HepG2 (cell line): Measurements from ENCODE around the gene GPA33. TPM values are rescaled to one million over a fixed set of nuclear protein-coding genes. Genes with fewer than 3 reads are reported as not detected.

Source experiments
- CTCF ChIP-seq: sonication (generic); formaldehyde crosslinking; IDR thresholded peaks from 2 replicates; pipeline ENCODE4 v1.5.0; 2020; ENCODE audit warnings: mild to moderate bottlenecking, missing genetic modification reagents, moderate library complexity
- ETV5 ChIP-seq: IDR thresholded peaks from 2 replicates; pipeline ENCODE4 v1.6.1; 2018; ENCODE audit warnings: missing biosample characterization, missing genetic modification reagents, inconsistent platforms, borderline replicate concordance
- FOXC1 ChIP-seq: sonication (generic); formaldehyde crosslinking; IDR thresholded peaks from 2 replicates; pipeline ENCODE4 v1.8.0; 2022; ENCODE audit warnings: mild to moderate bottlenecking, missing genetic modification reagents, borderline replicate concordance
- NCOA2 ChIP-seq: sonication (generic); formaldehyde crosslinking; IDR thresholded peaks from 2 replicates; pipeline ENCODE4 v1.8.0; 2022; ENCODE audit warnings: inconsistent platforms
- NFATC3 ChIP-seq: sonication (generic); formaldehyde crosslinking; IDR thresholded peaks from 2 replicates; pipeline ENCODE4 v1.5.1; 2020; ENCODE audit warnings: mild to moderate bottlenecking, missing genetic modification reagents
- NFE2L2 ChIP-seq: fragments of 150-350 bp; IDR thresholded peaks from 2 replicates; pipeline ENCODE4 v1.6.1; 2014; ENCODE audit warnings: low read length
- POLR2G ChIP-seq: fragments of 200-400 bp; formaldehyde crosslinking; IDR thresholded peaks from 2 replicates; pipeline ENCODE4 v1.6.1; 2018; ENCODE audit warnings: mild to moderate bottlenecking, low read depth, low read length, moderate library complexity
- SIX4 ChIP-seq: sonication (generic); formaldehyde crosslinking; IDR thresholded peaks from 2 replicates; pipeline ENCODE4 v1.4.0; 2020; ENCODE audit warnings: missing genetic modification reagents
- SKI ChIP-seq: fragments of 450-650 bp; IDR thresholded peaks from one replicate; pipeline ENCODE4 v1.6.1; 2018; ENCODE audit warnings: mild to moderate bottlenecking; ENCODE audit not compliant: partially characterized antibody
- SMARCE1 ChIP-seq: fragments of 450-650 bp; IDR thresholded peaks from 2 replicates; pipeline ENCODE4 v1.6.1; 2017; ENCODE audit warnings: borderline replicate concordance
- SPEN ChIP-seq: sonication (generic); formaldehyde crosslinking; IDR thresholded peaks from 2 replicates; pipeline ENCODE4 v1.5.1; 2020; ENCODE audit warnings: low read depth, mild to moderate bottlenecking, missing genetic modification reagents
- UBTF ChIP-seq: sonication (generic); formaldehyde crosslinking; IDR thresholded peaks from 2 replicates; pipeline ENCODE4 v1.4.0; 2020; ENCODE audit warnings: mild to moderate bottlenecking, missing genetic modification reagents
- XRCC5 ChIP-seq: fragments of 200-400 bp; formaldehyde crosslinking; optimal IDR thresholded peaks from 2 replicates; pipeline ENCODE3; 2017; ENCODE audit warnings: mild to moderate bottlenecking, low read length
- ZFY ChIP-seq: sonication (generic); formaldehyde crosslinking; IDR thresholded peaks from 2 replicates; pipeline ENCODE4 v1.4.0; 2020; ENCODE audit warnings: missing genetic modification reagents
- ZMYM4 ChIP-seq: sonication (generic); formaldehyde crosslinking; IDR thresholded peaks from 2 replicates; pipeline ENCODE4 v1.8.1; 2023; ENCODE audit warnings: mild to moderate bottlenecking, missing genetic modification reagents
- ZNF552 ChIP-seq: sonication (generic); formaldehyde crosslinking; IDR thresholded peaks from 2 replicates; pipeline ENCODE4 v1.9.0; 2022; ENCODE audit warnings: missing genetic modification reagents, mild to moderate bottlenecking, borderline replicate concordance
- ZNF75D ChIP-seq: sonication (generic); formaldehyde crosslinking; IDR thresholded peaks from 2 replicates; pipeline ENCODE4 v1.8.1; 2023; ENCODE audit warnings: missing genetic modification reagents, mild to moderate bottlenecking, borderline replicate concordance
- polyA plus RNA-seq, 8 experiments: library from polyadenylated mRNA; depleted of rRNA in 3 of 8; stranded (reverse) in 7 of 8; unstranded in 1 of 8; fragments of >200 nt; fragmentation: Illumina TruSeq in 4 of 8; extraction: Trizol in 4 of 8; gene quantifications; 2 replicates each; pipeline versions ENCODE4 v1.2.1 to v1.2.3, GENCODE V29; 2011 to 2016; ENCODE audit warnings: low read depth in 4 of 8, missing spikeins in 1 of 8, mixed read lengths in 1 of 8; ENCODE audit not compliant: insufficient read depth in 1 of 8
- total RNA-seq, 5 experiments: library from RNA; depleted of rRNA; stranded (reverse); fragments of >200 nt; fragmentation: Illumina TruSeq; extraction: Trizol; gene quantifications; 2 replicates each; pipeline ENCODE4 v1.2.3, GENCODE V29; 2016; ENCODE audit warnings: low read depth in 1 of 5
- TF ChIP-seq, protein P1 (sequence below): sonication (generic); formaldehyde crosslinking; IDR thresholded peaks from 2 replicates; pipeline ENCODE4 v1.8.0; 2022; ENCODE audit warnings: low read depth, missing genetic modification reagents
- TF ChIP-seq, protein P2 (sequence below), 2 experiments: sonication (generic) in 1 of 2; formaldehyde crosslinking in 1 of 2; IDR thresholded peaks; 2 replicates each; pipeline versions ENCODE4 v1.4.0 to v1.6.1; 2018 to 2020; ENCODE audit warnings: missing genetic modification reagents in 2 of 2, borderline replicate concordance in 1 of 2, low read depth in 1 of 2, mild to moderate bottlenecking in 1 of 2, missing biosample characterization in 1 of 2
- TF ChIP-seq, protein P3 (sequence below): sonication (generic); formaldehyde crosslinking; IDR thresholded peaks from 2 replicates; pipeline ENCODE4 v1.5.1; 2020; ENCODE audit warnings: mild to moderate bottlenecking, moderate library complexity, missing genetic modification reagents

Gene GPA33
- total and polyA plus RNA-seq, 2 of the 13 experiments (the other 11 are each of a cell fraction or from before 2014, with no cell fraction given) = not detected

- 0 out of 2 replicates have a peak, but pooled peaks have one; percentile 25 for TF ChIP-seq NFE2L2
- TF ChIP-seq SIX4 (CRISPR knock-in tag) = no peak
- TF ChIP-seq, protein P1, sequence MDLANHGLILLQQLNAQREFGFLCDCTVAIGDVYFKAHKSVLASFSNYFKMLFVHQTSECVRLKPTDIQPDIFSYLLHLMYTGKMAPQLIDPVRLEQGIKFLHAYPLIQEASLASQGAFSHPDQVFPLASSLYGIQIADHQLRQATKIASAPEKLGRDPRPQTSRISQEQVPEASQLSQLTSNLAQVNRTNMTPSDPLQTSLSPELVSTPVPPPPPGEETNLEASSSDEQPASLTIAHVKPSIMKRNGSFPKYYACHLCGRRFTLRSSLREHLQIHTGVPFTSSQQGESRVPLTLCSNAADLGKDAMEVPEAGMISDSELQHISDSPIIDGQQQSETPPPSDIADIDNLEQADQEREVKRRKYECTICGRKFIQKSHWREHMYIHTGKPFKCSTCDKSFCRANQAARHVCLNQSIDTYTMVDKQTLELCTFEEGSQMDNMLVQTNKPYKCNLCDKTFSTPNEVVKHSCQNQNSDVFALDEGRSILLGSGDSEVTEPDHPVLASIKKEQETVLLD = no peak
- no peak for TF ChIP-seq POLR2G
- TF ChIP-seq XRCC5 = peak; percentile 29
- TF ChIP-seq FOXC1 (CRISPR knock-in tag) = no peak
- no peak for TF ChIP-seq ZNF75D (CRISPR knock-in tag)
- TF ChIP-seq CTCF (CRISPR knock-in tag) = peak; percentile 89
- 0 out of 2 replicates have a peak, but pooled peaks have one; percentile 30 for TF ChIP-seq ZMYM4 (CRISPR knock-in tag)
- 0 out of 2 replicates have a peak, but pooled peaks have one; percentile 20 for TF ChIP-seq ZFY (CRISPR knock-in tag)
- TF ChIP-seq NCOA2 (CRISPR knock-in tag) = no peak
- TF ChIP-seq, protein P2, sequence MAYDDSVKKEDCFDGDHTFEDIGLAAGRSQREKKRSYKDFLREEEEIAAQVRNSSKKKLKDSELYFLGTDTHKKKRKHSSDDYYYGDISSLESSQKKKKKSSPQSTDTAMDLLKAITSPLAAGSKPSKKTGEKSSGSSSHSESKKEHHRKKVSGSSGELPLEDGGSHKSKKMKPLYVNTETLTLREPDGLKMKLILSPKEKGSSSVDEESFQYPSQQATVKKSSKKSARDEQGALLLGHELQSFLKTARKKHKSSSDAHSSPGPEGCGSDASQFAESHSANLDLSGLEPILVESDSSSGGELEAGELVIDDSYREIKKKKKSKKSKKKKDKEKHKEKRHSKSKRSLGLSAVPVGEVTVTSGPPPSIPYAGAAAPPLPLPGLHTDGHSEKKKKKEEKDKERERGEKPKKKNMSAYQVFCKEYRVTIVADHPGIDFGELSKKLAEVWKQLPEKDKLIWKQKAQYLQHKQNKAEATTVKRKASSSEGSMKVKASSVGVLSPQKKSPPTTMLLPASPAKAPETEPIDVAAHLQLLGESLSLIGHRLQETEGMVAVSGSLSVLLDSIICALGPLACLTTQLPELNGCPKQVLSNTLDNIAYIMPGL (CRISPR knock-in tag; IDR thresholded peaks at IDR 0.05; ENCODE audit: borderline replicate concordance in 1 of 2, low read depth in 1 of 2) = 0 out of 4 replicates have a peak, but pooled peaks of 1 of the 2 experiments have one; percentile 23
- TF ChIP-seq SPEN (CRISPR knock-in tag) = no peak
- no peak for TF ChIP-seq SMARCE1
- TF ChIP-seq ZNF552 (CRISPR knock-in tag) = no peak
- TF ChIP-seq NFATC3 (CRISPR knock-in tag) = no peak
- TF ChIP-seq SKI = no peak
- no peak for TF ChIP-seq UBTF (CRISPR knock-in tag)
- TF ChIP-seq, protein P3, sequence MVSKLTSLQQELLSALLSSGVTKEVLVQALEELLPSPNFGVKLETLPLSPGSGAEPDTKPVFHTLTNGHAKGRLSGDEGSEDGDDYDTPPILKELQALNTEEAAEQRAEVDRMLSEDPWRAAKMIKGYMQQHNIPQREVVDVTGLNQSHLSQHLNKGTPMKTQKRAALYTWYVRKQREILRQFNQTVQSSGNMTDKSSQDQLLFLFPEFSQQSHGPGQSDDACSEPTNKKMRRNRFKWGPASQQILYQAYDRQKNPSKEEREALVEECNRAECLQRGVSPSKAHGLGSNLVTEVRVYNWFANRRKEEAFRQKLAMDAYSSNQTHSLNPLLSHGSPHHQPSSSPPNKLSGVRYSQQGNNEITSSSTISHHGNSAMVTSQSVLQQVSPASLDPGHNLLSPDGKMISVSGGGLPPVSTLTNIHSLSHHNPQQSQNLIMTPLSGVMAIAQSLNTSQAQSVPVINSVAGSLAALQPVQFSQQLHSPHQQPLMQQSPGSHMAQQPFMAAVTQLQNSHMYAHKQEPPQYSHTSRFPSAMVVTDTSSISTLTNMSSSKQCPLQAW (CRISPR knock-in tag) = 0 out of 2 replicates have a peak, but pooled peaks have one; percentile 28
- TF ChIP-seq ETV5 = peak; percentile 92
These were observed 30.9 kb downstream of the GPA33 start (continued) for GRCh38 chr1:167059045-167059808.
